Measurements from ENCODE around the gene RNF151.

The RNF151 gene

DNA sequence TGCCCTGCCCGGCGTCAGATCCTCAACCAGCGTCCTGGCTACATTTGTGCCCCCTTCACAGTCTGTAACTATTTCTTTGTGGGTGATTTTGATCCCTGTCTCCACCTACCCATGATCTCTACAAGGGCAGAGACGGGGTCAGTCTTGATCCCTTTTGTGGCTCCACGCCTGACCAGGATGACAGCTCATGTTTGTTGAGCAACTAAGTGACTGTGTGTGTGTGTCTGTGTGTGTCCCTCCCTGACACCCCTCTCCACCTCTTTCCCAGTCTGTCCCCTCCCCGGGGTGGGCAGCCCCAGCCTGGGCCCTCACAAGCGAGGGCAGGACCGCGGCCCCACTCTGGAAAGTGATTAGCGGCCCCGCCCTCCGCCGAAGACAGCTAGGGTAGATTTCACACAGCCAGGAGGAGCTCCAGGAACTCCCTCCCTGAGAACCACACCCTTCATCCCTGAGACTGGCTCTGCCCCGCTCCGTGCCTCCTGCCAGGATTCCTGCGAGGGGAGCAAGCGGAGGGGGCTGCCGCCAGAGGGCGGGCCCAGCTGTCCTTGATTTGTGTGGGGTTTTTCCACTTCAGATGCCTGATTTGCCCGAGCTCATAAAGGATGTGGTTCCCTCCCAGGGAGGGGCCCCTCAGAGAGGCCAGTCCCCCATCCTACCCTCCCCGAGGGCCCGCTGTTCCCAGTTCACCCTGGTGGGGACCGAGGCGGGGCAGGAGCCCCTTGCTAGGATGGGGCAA is 43.2 kb upstream of the RNF151 start:
- Histone ChIP-seq H3K27ac (ENCODE audit: low read depth, low read length) (no peak overlapping the region), H3K27me3 (ENCODE audit: control insufficient read depth in 5 of 5, insufficient read depth in 4 of 5, low read length in 5 of 5) (peaks cover 35 to 57% (median 51%) of the 10 kb centered on the region in 5 donors), H3K9ac (ENCODE audit: low read length in 5 of 5) (peak overlapping the region in 1 of 5 donors; percentile 17)

DNA sequence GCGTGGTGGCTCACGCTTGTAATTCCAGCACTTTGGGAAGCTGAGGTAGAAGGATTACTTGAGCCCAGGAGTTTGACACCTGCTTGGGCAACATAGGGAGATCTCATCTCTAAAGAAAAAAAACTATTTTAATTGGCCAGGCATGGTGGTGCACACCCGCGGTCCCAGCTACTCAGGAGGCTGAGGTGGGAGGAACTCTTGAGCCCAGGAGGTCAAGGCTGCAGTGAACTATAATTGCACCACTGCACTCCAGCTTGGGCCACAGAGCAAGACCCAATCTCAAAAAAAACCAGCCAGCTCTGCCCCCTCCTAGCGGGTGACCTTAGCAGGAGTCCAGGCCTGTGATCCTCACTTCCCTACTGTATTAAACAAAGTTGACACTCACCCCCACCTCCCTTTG is 42.6 kb upstream of the RNF151 start:
- H3K27me3 ChIP-seq (ENCODE audit: control insufficient read depth in 5 of 5, insufficient read depth in 4 of 5, low read length in 5 of 5), result peaks cover 30 to 50% (median 45%) of the 10 kb centered on the region in 5 donors
- H3K9me3 ChIP-seq (ENCODE audit: control insufficient read depth in 5 of 5, low read length in 5 of 5), result no peaks in the 10 kb centered on the region
- no peaks in the 10 kb centered on the region for H3K36me3 ChIP-seq (ENCODE audit: control insufficient read depth in 5 of 5, insufficient read depth in 5 of 5, low read length in 5 of 5)
- no peak overlapping the region for H3K9ac ChIP-seq (ENCODE audit: low read length in 5 of 5)
- H3K4me1 ChIP-seq (ENCODE audit: control insufficient read depth in 5 of 5, insufficient read depth in 5 of 5, low read length in 5 of 5), result peaks cover 0 to 3% (median 2%) of the 10 kb centered on the region in 5 donors
- no peak overlapping the region for H3K27ac ChIP-seq (ENCODE audit: low read depth, low read length)
- no peak overlapping the region for H3K4me3 ChIP-seq (ENCODE audit: low read depth in 1 of 5, low read length in 5 of 5)

More for the DNA sequence above, 43.2 kb upstream of the RNF151 start:
- H3K4me1 ChIP-seq (ENCODE audit: control insufficient read depth in 5 of 5, insufficient read depth in 5 of 5, low read length in 5 of 5), result peaks cover 0 to 3% (median 0%) of the 10 kb centered on the region in 5 donors
- no peaks in the 10 kb centered on the region for H3K9me3 ChIP-seq (ENCODE audit: control insufficient read depth in 5 of 5, low read length in 5 of 5)
- H3K4me3 ChIP-seq (ENCODE audit: low read depth in 1 of 5, low read length in 5 of 5), result no peak overlapping the region
- H3K36me3 ChIP-seq (ENCODE audit: control insufficient read depth in 5 of 5, insufficient read depth in 5 of 5, low read length in 5 of 5), result no peaks in the 10 kb centered on the region

DNA sequence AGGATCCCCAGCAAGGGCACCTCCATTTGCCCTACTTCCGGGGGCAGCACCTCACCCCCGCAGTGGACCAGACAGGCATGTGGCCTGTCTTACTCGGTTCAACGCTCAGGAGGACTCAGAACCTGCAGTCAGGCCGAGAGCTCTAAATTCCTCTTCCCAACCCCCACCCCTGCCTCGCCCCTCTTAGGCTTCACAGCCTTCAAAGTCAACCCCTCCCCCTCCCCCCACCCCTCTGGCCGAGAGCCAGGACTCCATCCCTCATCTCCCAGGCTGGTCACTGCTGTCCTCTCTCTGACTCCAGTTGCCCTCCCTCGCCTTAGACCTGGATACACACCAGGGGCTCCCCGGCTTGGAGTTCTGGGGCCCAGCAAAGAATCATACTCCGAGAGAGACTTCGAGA is 40.4 kb upstream of the RNF151 start:
- peaks cover 0 to 8% (median 8%) of the 10 kb centered on the region in 5 donors for H3K4me1 ChIP-seq (ENCODE audit: control insufficient read depth in 5 of 5, insufficient read depth in 5 of 5, low read length in 5 of 5)
- no peak overlapping the region for H3K9ac ChIP-seq (ENCODE audit: low read length in 5 of 5)
- H3K27me3 ChIP-seq (ENCODE audit: control insufficient read depth in 5 of 5, insufficient read depth in 4 of 5, low read length in 5 of 5), result peaks cover 10 to 30% (median 24%) of the 10 kb centered on the region in 5 donors
- H3K4me3 ChIP-seq (ENCODE audit: low read depth in 1 of 5, low read length in 5 of 5), result no peak overlapping the region
- no peak overlapping the region for H3K27ac ChIP-seq (ENCODE audit: low read depth, low read length)
- H3K9me3 ChIP-seq (ENCODE audit: control insufficient read depth in 5 of 5, low read length in 5 of 5), result no peaks in the 10 kb centered on the region
- no peaks in the 10 kb centered on the region for H3K36me3 ChIP-seq (ENCODE audit: control insufficient read depth in 5 of 5, insufficient read depth in 5 of 5, low read length in 5 of 5)

DNA sequence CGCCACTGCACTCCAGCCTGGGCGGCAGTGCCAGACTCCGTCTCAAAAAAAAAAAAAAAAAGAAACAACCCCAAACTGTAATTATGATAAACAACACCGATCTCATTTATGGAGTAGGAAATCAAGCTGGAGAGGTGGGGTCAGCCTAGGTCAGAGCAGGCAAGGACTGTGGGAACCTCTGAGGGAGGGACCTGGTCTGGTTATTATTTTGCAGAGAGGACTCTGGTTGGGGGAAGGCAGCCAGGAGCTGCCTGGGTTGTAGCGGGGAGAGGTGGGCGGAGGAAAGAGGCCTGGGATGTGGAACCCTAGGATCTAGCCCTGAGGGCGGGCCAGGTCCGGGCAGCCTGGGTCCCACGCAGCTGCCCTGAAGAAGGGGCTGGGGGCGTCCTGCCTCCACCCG is 37.6 kb upstream of the RNF151 start:
- Histone ChIP-seq H3K36me3 (ENCODE audit: control insufficient read depth in 5 of 5, insufficient read depth in 5 of 5, low read length in 5 of 5) (no peaks in the 10 kb centered on the region), H3K27ac (ENCODE audit: low read depth, low read length) (no peak overlapping the region), H3K9ac (ENCODE audit: low read length in 5 of 5) (peak overlapping the region in 3 of 5 donors; percentile 53 to 73 (median 72)), H3K9me3 (ENCODE audit: control insufficient read depth in 5 of 5, low read length in 5 of 5) (no peaks in the 10 kb centered on the region), H3K27me3 (ENCODE audit: control insufficient read depth in 5 of 5, insufficient read depth in 4 of 5, low read length in 5 of 5) (peaks cover 7 to 16% (median 10%) of the 10 kb centered on the region in 5 donors), H3K4me1 (ENCODE audit: control insufficient read depth in 5 of 5, insufficient read depth in 5 of 5, low read length in 5 of 5) (peaks cover 0 to 8% (median 8%) of the 10 kb centered on the region in 5 donors), H3K4me3 (ENCODE audit: low read depth in 1 of 5, low read length in 5 of 5) (peak overlapping the region; percentile 57 to 70 (median 61))

DNA sequence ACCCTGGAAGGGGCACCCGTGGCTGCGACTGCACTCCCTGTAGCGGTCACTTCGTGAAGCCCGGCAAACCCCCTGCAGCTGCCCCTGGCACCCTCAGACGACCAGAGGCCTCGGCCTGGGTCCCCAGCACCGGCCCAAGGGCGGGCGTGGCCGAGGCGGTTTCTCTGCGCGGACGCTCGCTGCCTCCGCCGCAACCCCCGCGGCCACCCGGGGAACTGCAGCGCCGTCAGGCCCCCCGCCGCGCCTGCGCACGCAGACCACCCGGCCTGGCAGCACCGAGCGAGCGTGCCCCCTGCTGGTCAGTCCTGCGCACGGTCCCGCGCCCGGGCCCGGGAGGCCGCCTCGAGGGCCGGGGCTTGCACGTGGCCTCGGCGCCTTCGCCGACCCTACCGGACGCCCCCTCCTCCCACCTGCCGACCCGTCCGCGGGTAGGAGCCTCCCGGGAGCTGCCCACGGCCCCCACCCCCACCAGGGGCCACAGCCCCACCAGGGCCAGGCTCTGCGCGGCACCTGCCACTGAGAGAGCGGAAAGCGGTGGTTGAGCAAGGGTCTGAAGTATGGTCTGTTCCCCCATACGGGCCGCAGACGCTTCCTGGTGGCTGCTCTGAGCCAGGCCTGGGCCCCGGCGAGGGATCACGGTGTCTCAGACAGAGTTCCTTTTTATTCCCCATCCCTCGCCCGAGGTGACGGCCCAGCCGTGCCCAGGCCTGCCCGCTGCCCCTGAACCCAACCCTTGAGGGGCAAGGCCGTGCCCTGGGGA is 36.9 kb upstream of the RNF151 start:
- Histone ChIP-seq H3K9ac (ENCODE audit: low read length in 5 of 5) (peak overlapping the region in 2 of 5 donors; percentile 30 to 41), H3K27me3 (ENCODE audit: control insufficient read depth in 5 of 5, insufficient read depth in 4 of 5, low read length in 5 of 5) (peaks cover 3 to 15% (median 6%) of the 10 kb centered on the region in 5 donors), H3K4me1 (ENCODE audit: control insufficient read depth in 5 of 5, insufficient read depth in 5 of 5, low read length in 5 of 5) (peaks cover 0 to 8% (median 8%) of the 10 kb centered on the region in 5 donors), H3K27ac (ENCODE audit: low read depth, low read length) (no peak overlapping the region), H3K9me3 (ENCODE audit: control insufficient read depth in 5 of 5, low read length in 5 of 5) (no peaks in the 10 kb centered on the region), H3K36me3 (ENCODE audit: control insufficient read depth in 5 of 5, insufficient read depth in 5 of 5, low read length in 5 of 5) (no peaks in the 10 kb centered on the region), H3K4me3 (ENCODE audit: low read depth in 1 of 5, low read length in 5 of 5) (peak overlapping the region in 4 of 5 donors; percentile 57 to 70 (median 62))

DNA sequence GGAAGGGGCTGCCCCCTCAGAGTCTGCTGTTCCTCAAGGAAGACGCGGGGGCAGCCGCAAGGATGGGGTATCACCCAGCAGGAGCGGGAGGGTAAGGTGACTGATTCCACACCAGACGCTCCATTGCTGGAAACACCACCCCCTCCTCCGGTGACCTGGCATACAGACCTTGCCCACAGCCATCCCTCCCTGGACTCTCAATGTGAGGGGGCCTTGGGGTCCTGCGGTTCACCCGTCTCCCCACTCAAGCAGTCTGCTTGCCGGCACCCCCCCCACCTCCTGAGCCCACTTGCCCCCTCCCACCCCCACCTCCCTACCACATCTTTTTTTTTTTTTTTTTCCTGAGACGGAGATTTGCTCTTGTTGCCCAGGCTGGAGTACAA is 36.3 kb upstream of the RNF151 start:
- Histone ChIP-seq H3K9me3 (ENCODE audit: control insufficient read depth in 5 of 5, low read length in 5 of 5) (no peaks in the 10 kb centered on the region), H3K9ac (ENCODE audit: low read length in 5 of 5) (no peak overlapping the region), H3K4me3 (ENCODE audit: low read depth in 1 of 5, low read length in 5 of 5) (no peak overlapping the region), H3K27ac (ENCODE audit: low read depth, low read length) (no peak overlapping the region), H3K36me3 (ENCODE audit: control insufficient read depth in 5 of 5, insufficient read depth in 5 of 5, low read length in 5 of 5) (no peaks in the 10 kb centered on the region), H3K4me1 (ENCODE audit: control insufficient read depth in 5 of 5, insufficient read depth in 5 of 5, low read length in 5 of 5) (peaks cover 0 to 8% (median 8%) of the 10 kb centered on the region in 5 donors), H3K27me3 (ENCODE audit: control insufficient read depth in 5 of 5, insufficient read depth in 4 of 5, low read length in 5 of 5) (peaks cover 3 to 14% (median 6%) of the 10 kb centered on the region in 5 donors)

DNA sequence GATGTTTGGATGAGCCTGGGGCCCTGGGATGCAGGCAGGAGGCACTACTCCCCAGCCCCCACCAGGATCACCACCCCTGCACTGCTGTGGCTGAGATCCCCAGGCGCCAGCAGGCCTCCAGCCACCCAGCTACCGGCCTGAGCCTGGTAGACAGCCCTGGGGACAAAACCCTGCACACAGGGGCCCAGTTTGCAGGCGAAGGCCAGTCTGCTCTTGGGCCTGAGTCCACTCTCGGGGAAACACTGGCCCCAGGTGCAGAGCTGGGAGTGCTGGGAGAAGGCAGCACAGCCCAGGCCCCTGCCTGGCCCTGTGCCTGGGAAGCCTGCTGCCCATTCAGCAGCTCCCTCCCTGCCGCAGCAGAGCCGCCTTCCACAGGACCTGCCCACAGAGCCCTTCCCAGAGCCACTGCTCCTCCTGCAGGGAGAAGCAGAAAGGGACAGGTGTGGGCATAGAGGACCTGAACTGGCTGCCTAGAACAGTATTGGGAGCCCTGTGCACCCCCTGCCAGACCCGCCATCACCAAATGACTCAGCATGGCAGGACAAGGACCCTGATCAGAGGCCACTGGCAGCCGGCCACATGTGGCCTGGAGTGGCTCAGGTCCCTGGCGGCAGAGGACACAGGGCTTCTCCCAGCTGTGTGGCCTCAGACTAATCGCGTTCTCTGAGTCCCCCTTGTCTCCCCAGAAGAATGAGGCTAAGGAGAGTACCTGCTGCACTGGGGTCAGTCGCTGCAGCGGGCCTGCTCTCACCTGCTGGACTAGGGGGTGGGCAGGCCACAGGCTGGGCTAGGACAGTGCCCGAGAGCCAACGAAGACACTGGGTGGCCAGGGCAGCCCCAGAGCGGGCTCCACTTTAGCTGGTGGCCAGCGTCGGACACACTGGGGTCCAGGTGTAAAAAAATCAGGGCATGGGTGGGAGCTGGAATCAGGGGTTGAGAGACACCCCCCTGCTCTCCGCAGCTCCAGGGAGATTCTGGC is 34.3 kb upstream of the RNF151 start:
- no peak overlapping the region for H3K27ac ChIP-seq (ENCODE audit: low read depth, low read length)
- H3K27me3 ChIP-seq (ENCODE audit: control insufficient read depth in 5 of 5, insufficient read depth in 4 of 5, low read length in 5 of 5), result peaks cover 3 to 12% (median 6%) of the 10 kb centered on the region in 5 donors
- H3K9me3 ChIP-seq (ENCODE audit: control insufficient read depth in 5 of 5, low read length in 5 of 5), result no peaks in the 10 kb centered on the region
- H3K9ac ChIP-seq (ENCODE audit: low read length in 5 of 5), result no peak overlapping the region
- no peak overlapping the region for H3K4me3 ChIP-seq (ENCODE audit: low read depth in 1 of 5, low read length in 5 of 5)
- H3K4me1 ChIP-seq (ENCODE audit: control insufficient read depth in 5 of 5, insufficient read depth in 5 of 5, low read length in 5 of 5), result peaks cover 0 to 8% (median 8%) of the 10 kb centered on the region in 5 donors
- peaks cover 0 to 7% (median 3%) of the 10 kb centered on the region in 5 donors for H3K36me3 ChIP-seq (ENCODE audit: control insufficient read depth in 5 of 5, insufficient read depth in 5 of 5, low read length in 5 of 5)

DNA sequence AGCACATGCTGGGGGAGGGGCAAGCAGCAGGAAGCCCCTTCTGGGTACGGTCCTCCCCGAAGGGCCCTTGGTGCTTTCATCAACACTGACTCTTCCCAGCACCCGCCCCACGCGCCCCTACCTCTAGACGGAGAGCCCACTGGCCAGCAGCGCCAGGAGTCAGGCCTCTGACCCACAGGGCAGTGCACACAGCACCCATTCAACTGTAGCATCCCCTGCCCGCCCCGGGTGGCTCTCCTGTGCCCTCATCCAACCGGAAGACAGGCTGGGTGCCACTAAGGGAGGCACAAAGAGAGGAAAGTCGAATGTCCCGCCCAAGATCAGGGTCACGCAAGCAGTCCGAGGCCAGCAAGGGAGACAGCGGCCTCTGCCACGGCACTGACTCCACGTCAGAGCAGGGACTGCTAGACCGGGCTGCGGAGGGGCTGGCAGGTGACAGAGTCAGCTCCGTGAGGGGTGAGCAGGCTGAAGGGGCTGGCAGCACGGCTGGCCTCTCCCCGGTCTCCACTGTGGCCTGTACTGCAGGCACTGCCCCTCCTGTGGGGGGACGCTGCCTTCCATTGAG is 33.5 kb upstream of the RNF151 start:
- H3K4me1 ChIP-seq (ENCODE audit: control insufficient read depth in 5 of 5, insufficient read depth in 5 of 5, low read length in 5 of 5), result peaks cover 0 to 8% (median 8%) of the 10 kb centered on the region in 5 donors
- peaks cover 0 to 16% (median 8%) of the 10 kb centered on the region in 5 donors for H3K36me3 ChIP-seq (ENCODE audit: control insufficient read depth in 5 of 5, insufficient read depth in 5 of 5, low read length in 5 of 5)
- H3K27ac ChIP-seq (ENCODE audit: low read depth, low read length), result no peak overlapping the region
- no peaks in the 10 kb centered on the region for H3K9me3 ChIP-seq (ENCODE audit: control insufficient read depth in 5 of 5, low read length in 5 of 5)
- peaks cover 3 to 12% (median 6%) of the 10 kb centered on the region in 5 donors for H3K27me3 ChIP-seq (ENCODE audit: control insufficient read depth in 5 of 5, insufficient read depth in 4 of 5, low read length in 5 of 5)
- H3K9ac ChIP-seq (ENCODE audit: low read length in 5 of 5), result no peak overlapping the region
- no peak overlapping the region for H3K4me3 ChIP-seq (ENCODE audit: low read depth in 1 of 5, low read length in 5 of 5)

DNA sequence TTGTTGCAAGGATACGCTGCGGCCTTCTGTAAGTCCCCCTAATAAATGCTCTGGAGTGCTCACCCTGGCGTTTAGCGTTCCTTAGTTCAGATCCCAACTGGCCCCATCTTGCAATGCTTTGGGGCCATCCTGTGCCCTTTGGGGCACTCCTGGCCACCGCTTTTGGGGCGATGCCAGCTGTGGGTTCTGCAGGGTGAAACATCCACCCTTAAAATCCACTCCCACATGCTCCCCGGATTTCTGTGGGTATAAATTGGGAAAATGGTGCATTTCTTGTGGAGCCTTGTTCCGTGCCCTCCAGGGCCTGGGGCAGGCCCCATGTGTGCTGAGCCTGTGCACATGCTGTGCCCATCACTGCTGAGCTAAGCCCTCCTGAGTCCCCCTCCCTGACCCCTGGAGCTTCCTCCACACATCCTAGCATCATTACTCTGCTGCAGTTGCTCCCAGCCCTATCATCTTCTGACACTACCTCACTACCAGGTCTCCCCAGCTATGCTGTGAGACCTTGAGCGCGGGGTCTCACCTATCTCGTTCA is 29.6 kb upstream of the RNF151 start:
- no peaks in the 10 kb centered on the region for H3K9me3 ChIP-seq (ENCODE audit: control insufficient read depth in 5 of 5, low read length in 5 of 5)
- no peak overlapping the region for H3K4me3 ChIP-seq (ENCODE audit: low read depth in 1 of 5, low read length in 5 of 5)
- H3K27ac ChIP-seq (ENCODE audit: low read depth, low read length), result no peak overlapping the region
- H3K9ac ChIP-seq (ENCODE audit: low read length in 5 of 5), result no peak overlapping the region
- peaks cover 5 to 20% (median 16%) of the 10 kb centered on the region in 5 donors for H3K4me1 ChIP-seq (ENCODE audit: control insufficient read depth in 5 of 5, insufficient read depth in 5 of 5, low read length in 5 of 5)
- peaks cover 3 to 12% (median 6%) of the 10 kb centered on the region in 5 donors for H3K27me3 ChIP-seq (ENCODE audit: control insufficient read depth in 5 of 5, insufficient read depth in 4 of 5, low read length in 5 of 5)
- peaks cover 0 to 43% (median 30%) of the 10 kb centered on the region in 5 donors for H3K36me3 ChIP-seq (ENCODE audit: control insufficient read depth in 5 of 5, insufficient read depth in 5 of 5, low read length in 5 of 5)
